ENCODE measurements around the gene HES3. TPM values are rescaled to one million over a fixed set of nuclear protein-coding genes. Genes with fewer than 3 reads are reported as not detected.
A peak's percentile ranks its signal among the peaks of the same experiment; 100 is the strongest.

Gene HES3
- total and polyA plus RNA-seq, 9 donors, result not detected

GRCh38 chr1:6262555-6263420 lies 18.8 kb downstream of the HES3 start:
- Histone ChIP-seq H3K36me3 (ENCODE audit: control insufficient read depth, insufficient read depth, low read length) (no peaks in the 10 kb centered on the region), H3K4me3 (ENCODE audit: low read length) (no peak overlapping the region), H3K27me3 (ENCODE audit: control insufficient read depth, insufficient read depth, low read length) (peaks cover 15% of the 10 kb centered on the region), H3K27ac (ENCODE audit: low read length) (peak overlapping the region; percentile 83), H3K9me3 (replicated peaks; ENCODE audit: control insufficient read depth, low read depth, low read length) (no peaks in the 10 kb centered on the region), H3K4me1 (ENCODE audit: control insufficient read depth, insufficient read depth, low read length) (peaks cover 72% of the 10 kb centered on the region)
- peak; percentile 96 for DNase-seq
- WGBS (ENCODE audit: insufficient coverage), result 41% methylated on average over 25 of the region's 25 CpGs

- 44% methylated on average over 4 of the region's 7 CpGs for WGBS (ENCODE audit: insufficient coverage)
- H3K4me3 ChIP-seq (ENCODE audit: low read length), result no peak overlapping the region
- no peaks in the 10 kb centered on the region for H3K9me3 ChIP-seq (replicated peaks; ENCODE audit: control insufficient read depth, low read depth, low read length)
- peaks cover 15% of the 10 kb centered on the region for H3K27me3 ChIP-seq (ENCODE audit: control insufficient read depth, insufficient read depth, low read length)
- no peaks in the 10 kb centered on the region for H3K36me3 ChIP-seq (ENCODE audit: control insufficient read depth, insufficient read depth, low read length)
- DNase-seq, result peak; percentile 45
- H3K4me1 ChIP-seq (ENCODE audit: control insufficient read depth, insufficient read depth, low read length), result peaks cover 72% of the 10 kb centered on the region
- H3K27ac ChIP-seq (ENCODE audit: low read length), result peak overlapping the region; percentile 74
Measured at GRCh38 chr1:6263716-6264115, 19.7 kb downstream of the HES3 start.

- WGBS (ENCODE audit: insufficient coverage), result 69% methylated on average over 13 of the region's 15 CpGs
- Histone ChIP-seq H3K4me3 (ENCODE audit: low read length) (no peak overlapping the region), H3K4me1 (ENCODE audit: control insufficient read depth, insufficient read depth, low read length) (peaks cover 80% of the 10 kb centered on the region), H3K27ac (ENCODE audit: low read length) (no peak overlapping the region), H3K36me3 (ENCODE audit: control insufficient read depth, insufficient read depth, low read length) (no peaks in the 10 kb centered on the region), H3K27me3 (ENCODE audit: control insufficient read depth, insufficient read depth, low read length) (peaks cover 13% of the 10 kb centered on the region), H3K9me3 (replicated peaks; ENCODE audit: control insufficient read depth, low read depth, low read length) (no peaks in the 10 kb centered on the region)
- peak; percentile 54 for DNase-seq
Measured at GRCh38 chr1:6265151-6265550, 21.2 kb downstream of the HES3 start.

- Histone ChIP-seq H3K27me3 (ENCODE audit: control insufficient read depth, insufficient read depth, low read length) (peaks cover 8% of the 10 kb centered on the region), H3K27ac (ENCODE audit: low read length) (no peak overlapping the region), H3K4me1 (ENCODE audit: control insufficient read depth, insufficient read depth, low read length) (peaks cover 87% of the 10 kb centered on the region), H3K4me3 (ENCODE audit: low read length) (no peak overlapping the region), H3K9me3 (replicated peaks; ENCODE audit: control insufficient read depth, low read depth, low read length) (no peaks in the 10 kb centered on the region), H3K36me3 (ENCODE audit: control insufficient read depth, insufficient read depth, low read length) (no peaks in the 10 kb centered on the region)
- WGBS (ENCODE audit: insufficient coverage), result 67% methylated on average over 9 of the region's 11 CpGs
- DNase-seq, result no peak
Measured at GRCh38 chr1:6266641-6267040, 22.7 kb downstream of the HES3 start.

- DNase-seq, result no peak
- peaks cover 87% of the 10 kb centered on the region for H3K4me1 ChIP-seq (ENCODE audit: control insufficient read depth, insufficient read depth, low read length)
Measured at GRCh38 chr1:6267686-6268322, 23.8 kb downstream of the HES3 start.

GRCh38 chr1:6268415-6268814 lies 24.4 kb downstream of the HES3 start:
- Histone ChIP-seq H3K36me3 (ENCODE audit: control insufficient read depth, insufficient read depth, low read length) (no peaks in the 10 kb centered on the region), H3K4me1 (ENCODE audit: control insufficient read depth, insufficient read depth, low read length) (peaks cover 87% of the 10 kb centered on the region), H3K4me3 (ENCODE audit: low read length) (no peak overlapping the region), H3K9me3 (replicated peaks; ENCODE audit: control insufficient read depth, low read depth, low read length) (no peaks in the 10 kb centered on the region), H3K27me3 (ENCODE audit: control insufficient read depth, insufficient read depth, low read length) (no peaks in the 10 kb centered on the region), H3K27ac (ENCODE audit: low read length) (no peak overlapping the region)
- DNase-seq, result no peak
- WGBS (ENCODE audit: insufficient coverage), result 64% methylated on average over 9 of the region's 21 CpGs

More at GRCh38 chr1:6267686-6268322, 23.8 kb downstream of the HES3 start:
- Histone ChIP-seq H3K4me3 (ENCODE audit: low read length) (no peak overlapping the region), H3K36me3 (ENCODE audit: control insufficient read depth, insufficient read depth, low read length) (no peaks in the 10 kb centered on the region), H3K27ac (ENCODE audit: low read length) (no peak overlapping the region), H3K27me3 (ENCODE audit: control insufficient read depth, insufficient read depth, low read length) (no peaks in the 10 kb centered on the region), H3K9me3 (replicated peaks; ENCODE audit: control insufficient read depth, low read depth, low read length) (no peaks in the 10 kb centered on the region)
- WGBS (ENCODE audit: insufficient coverage), result 93% methylated on average over 9 of the region's 12 CpGs

- H3K4me3 ChIP-seq (ENCODE audit: low read length), result no peak overlapping the region
- H3K9me3 ChIP-seq (replicated peaks; ENCODE audit: control insufficient read depth, low read depth, low read length), result no peaks in the 10 kb centered on the region
- no peaks in the 10 kb centered on the region for H3K36me3 ChIP-seq (ENCODE audit: control insufficient read depth, insufficient read depth, low read length)
- no peaks in the 10 kb centered on the region for H3K27me3 ChIP-seq (ENCODE audit: control insufficient read depth, insufficient read depth, low read length)
- peaks cover 85% of the 10 kb centered on the region for H3K4me1 ChIP-seq (ENCODE audit: control insufficient read depth, insufficient read depth, low read length)
- no peak for DNase-seq
- 91% methylated on average over 12 of the region's 14 CpGs for WGBS (ENCODE audit: insufficient coverage)
- H3K27ac ChIP-seq (ENCODE audit: low read length), result no peak overlapping the region
Measured at GRCh38 chr1:6269296-6269695, 25.3 kb downstream of the HES3 start.

- H3K27me3 ChIP-seq (ENCODE audit: control insufficient read depth, insufficient read depth, low read length), result no peaks in the 10 kb centered on the region
- DNase-seq, result peak; percentile 78
- no peak overlapping the region for H3K4me3 ChIP-seq (ENCODE audit: low read length)
- H3K9me3 ChIP-seq (replicated peaks; ENCODE audit: control insufficient read depth, low read depth, low read length), result no peaks in the 10 kb centered on the region
- H3K36me3 ChIP-seq (ENCODE audit: control insufficient read depth, insufficient read depth, low read length), result no peaks in the 10 kb centered on the region
- H3K27ac ChIP-seq (ENCODE audit: low read length), result peak overlapping the region; percentile 74
- 61% methylated on average over 7 of the region's 22 CpGs for WGBS (ENCODE audit: insufficient coverage)
- H3K4me1 ChIP-seq (ENCODE audit: control insufficient read depth, insufficient read depth, low read length), result peaks cover 82% of the 10 kb centered on the region
Measured at GRCh38 chr1:6269720-6270400, 25.9 kb downstream of the HES3 start.

GRCh38 chr1:6270401-6270800 lies 26.4 kb downstream of the HES3 start:
- H3K27ac ChIP-seq (ENCODE audit: low read length), result peak overlapping the region; percentile 74
- H3K9me3 ChIP-seq (replicated peaks; ENCODE audit: control insufficient read depth, low read depth, low read length), result no peaks in the 10 kb centered on the region
- no peak overlapping the region for H3K4me3 ChIP-seq (ENCODE audit: low read length)
- peaks cover 82% of the 10 kb centered on the region for H3K4me1 ChIP-seq (ENCODE audit: control insufficient read depth, insufficient read depth, low read length)
- H3K36me3 ChIP-seq (ENCODE audit: control insufficient read depth, insufficient read depth, low read length), result no peaks in the 10 kb centered on the region
- 43% methylated on average over 8 of the region's 8 CpGs for WGBS (ENCODE audit: insufficient coverage)
- no peaks in the 10 kb centered on the region for H3K27me3 ChIP-seq (ENCODE audit: control insufficient read depth, insufficient read depth, low read length)
- DNase-seq, result no peak

- Histone ChIP-seq H3K27ac (ENCODE audit: low read length) (peak overlapping the region; percentile 74), H3K36me3 (ENCODE audit: control insufficient read depth, insufficient read depth, low read length) (no peaks in the 10 kb centered on the region), H3K4me1 (ENCODE audit: control insufficient read depth, insufficient read depth, low read length) (peaks cover 81% of the 10 kb centered on the region), H3K27me3 (ENCODE audit: control insufficient read depth, insufficient read depth, low read length) (no peaks in the 10 kb centered on the region), H3K4me3 (ENCODE audit: low read length) (no peak overlapping the region), H3K9me3 (replicated peaks; ENCODE audit: control insufficient read depth, low read depth, low read length) (no peaks in the 10 kb centered on the region)
- DNase-seq, result peak; percentile 91
- WGBS (ENCODE audit: insufficient coverage), result 37% methylated on average over 2 of the region's 4 CpGs
Measured at GRCh38 chr1:6271006-6271405, 27.0 kb downstream of the HES3 start.

Measured in muscle of leg (tissue), 11 donors.